Stimulated activated CD4-positive, alpha-beta T cell treated with anti-CD3 and anti-CD28 coated beads, Interleukin-15, amount 100 ng/mL, for 48 hours (primary cell): ENCODE results near the gene OOSP4B.
"Not testable (repeated sequence)": the region's sequence is repeated elsewhere in the genome, so short reads cannot be mapped to it uniquely, and the experiment has no call there.

Source experiments
- DNase-seq, 2 donors: peaks; one replicate each; pipeline ENCODE4 v3.0.0-alpha.2; 2020; ENCODE audit warnings: low read depth in 2 of 2

OOSP4B gene

DNA sequence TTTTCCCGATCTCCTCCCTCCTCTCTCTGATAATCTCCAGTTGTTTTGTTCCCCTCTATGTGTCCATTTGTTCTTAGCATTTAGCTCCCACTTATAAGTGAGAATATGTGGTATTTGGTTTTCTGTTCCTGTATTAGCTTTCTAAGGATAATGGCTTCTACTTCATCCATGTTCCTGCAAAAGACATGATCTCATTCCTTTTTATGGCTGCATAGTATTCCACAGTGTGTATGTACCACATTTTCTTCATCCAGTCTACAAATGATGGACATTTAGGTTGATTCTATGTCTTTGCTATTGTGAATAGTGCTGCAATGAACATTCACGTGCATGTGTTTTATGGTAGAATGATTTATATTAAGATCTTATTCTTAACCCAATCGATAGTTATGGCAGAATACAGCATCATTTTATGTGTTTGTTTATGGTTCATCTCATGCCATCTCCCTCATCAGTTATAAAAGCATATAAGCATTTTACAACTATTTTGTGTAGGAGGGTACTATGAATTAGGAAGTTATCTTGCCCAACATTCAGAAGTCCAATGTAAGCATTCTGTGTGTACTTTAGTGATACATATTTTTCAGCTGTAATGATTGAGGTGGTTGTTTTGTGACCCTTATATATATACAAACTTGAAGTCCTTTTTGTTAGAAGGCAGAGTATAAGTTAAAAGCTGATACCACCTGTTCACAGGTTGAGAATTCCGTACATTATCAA, 42.7 kb downstream of the OOSP4B start:
- DNase-seq, result no peak

DNA sequence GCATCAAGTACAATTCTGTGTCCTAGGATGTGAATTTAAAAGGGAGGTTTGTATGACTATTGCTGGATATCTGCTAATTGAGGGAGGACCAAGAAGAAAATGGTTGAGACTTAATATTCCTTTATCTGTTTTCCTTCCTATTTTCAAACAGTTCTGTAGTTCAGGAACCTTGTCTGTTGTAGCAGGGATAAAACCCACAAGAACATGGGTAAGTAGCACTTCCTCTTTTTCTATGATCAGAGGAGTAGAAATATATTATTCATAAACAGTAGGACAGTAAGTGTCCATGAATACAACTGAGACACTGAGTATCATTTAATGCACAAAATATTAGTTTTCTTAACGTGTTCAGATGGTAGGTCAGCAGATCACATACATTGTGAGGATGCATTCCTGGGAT, 47.1 kb downstream of the OOSP4B start:
- DNase-seq, result no peak

DNA sequence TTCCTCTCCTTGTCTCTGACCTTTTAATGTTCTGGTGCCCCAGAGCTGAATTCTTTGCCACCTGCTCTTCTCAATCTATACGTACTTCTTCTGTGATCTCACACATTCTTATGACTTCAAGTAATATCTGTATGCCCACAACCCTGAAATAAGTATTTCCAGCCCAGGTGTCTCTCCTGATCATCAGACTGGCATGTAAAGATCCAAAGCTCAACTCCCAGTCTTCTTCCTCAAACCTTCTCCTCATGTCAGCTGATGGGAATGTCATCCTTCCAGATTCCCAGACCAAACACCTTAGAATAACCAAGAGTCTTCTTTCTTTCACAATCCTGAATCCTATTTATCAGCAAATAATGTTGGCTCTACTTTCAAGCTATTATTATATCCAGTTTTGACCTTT, 48.8 kb downstream of the OOSP4B start:
- no peak for DNase-seq

DNA sequence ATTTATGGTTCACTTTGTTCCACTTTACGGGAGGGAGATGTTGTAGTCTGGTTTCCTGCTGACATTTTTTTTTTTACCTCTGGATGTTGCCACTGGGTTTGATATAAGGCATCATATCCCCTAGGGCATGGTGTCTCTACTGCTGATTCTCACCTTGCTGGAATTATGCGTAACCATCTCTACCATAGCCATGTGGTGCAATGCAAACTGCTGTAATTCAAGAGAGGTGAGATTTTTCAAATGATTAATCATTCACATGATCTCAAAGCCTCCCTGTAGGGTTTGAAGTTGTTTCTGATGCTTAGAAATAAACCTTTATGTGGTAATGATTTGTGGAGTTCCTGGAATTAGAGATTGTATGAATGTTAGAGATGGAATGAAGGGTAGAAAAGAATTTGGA, 52.5 kb downstream of the OOSP4B start:
- DNase-seq, result no peak

- DNase-seq, result not testable (repeated sequence)
Measured at GRCh38 chr11:60071644-60072043, 54.7 kb downstream of the OOSP4B start.

DNA sequence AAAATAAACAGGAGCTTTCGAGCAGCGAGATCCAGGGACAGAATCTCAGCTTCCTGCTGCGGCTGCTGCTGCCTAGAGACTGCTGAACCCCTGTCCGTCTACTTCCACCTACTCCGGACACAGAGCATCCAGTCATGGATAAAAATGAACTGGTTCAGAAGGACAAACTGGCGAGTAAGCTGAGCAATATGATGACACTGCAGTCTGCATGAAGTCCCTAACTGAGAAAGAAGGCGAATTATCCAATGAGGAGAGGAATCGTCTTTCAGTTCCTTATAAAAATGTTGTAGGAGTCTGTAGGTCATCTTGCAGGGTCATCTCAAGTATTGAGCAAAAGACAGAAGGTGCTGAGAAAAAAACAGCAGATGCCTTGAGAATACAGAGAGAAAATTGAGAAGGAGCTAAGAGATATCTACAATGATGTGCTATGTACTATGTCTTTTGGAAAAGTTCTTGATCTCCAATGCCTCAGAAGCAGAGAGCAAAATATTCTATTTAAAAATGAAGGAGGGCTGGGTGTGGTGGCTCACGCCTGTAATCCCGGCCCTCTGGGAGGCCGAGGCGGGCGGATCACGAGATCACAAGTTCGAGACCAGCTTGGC, 60.3 kb downstream of the OOSP4B start:
- DNase-seq, result no peak

DNA sequence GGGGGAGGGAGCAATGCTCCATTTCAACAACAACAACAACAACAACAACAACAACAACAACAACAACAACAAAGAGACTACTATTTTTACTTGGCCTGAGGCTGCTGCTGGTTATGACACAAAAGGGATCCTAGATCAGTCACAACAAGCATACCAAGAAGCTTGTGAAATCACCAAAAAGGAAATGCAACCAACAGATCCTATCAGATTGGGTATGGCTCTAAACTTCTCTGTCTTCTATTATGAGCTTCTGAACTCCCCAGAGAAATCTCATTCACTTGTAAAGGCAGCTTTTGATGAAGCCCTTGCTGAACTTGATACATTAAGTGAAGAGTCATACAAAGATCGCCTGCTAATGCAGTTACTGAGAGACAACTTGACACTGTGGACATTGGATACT, 61.0 kb downstream of the OOSP4B start:
- DNase-seq, result no peak

GRCh38 chr11:60078745-60079144, 61.8 kb downstream of the OOSP4B start:
- no peak for DNase-seq

- no peak for DNase-seq
Measured at GRCh38 chr11:60080535-60080934, 63.6 kb downstream of the OOSP4B start.
